ENCODE measurements around the gene TUBGCP6.

DNA sequence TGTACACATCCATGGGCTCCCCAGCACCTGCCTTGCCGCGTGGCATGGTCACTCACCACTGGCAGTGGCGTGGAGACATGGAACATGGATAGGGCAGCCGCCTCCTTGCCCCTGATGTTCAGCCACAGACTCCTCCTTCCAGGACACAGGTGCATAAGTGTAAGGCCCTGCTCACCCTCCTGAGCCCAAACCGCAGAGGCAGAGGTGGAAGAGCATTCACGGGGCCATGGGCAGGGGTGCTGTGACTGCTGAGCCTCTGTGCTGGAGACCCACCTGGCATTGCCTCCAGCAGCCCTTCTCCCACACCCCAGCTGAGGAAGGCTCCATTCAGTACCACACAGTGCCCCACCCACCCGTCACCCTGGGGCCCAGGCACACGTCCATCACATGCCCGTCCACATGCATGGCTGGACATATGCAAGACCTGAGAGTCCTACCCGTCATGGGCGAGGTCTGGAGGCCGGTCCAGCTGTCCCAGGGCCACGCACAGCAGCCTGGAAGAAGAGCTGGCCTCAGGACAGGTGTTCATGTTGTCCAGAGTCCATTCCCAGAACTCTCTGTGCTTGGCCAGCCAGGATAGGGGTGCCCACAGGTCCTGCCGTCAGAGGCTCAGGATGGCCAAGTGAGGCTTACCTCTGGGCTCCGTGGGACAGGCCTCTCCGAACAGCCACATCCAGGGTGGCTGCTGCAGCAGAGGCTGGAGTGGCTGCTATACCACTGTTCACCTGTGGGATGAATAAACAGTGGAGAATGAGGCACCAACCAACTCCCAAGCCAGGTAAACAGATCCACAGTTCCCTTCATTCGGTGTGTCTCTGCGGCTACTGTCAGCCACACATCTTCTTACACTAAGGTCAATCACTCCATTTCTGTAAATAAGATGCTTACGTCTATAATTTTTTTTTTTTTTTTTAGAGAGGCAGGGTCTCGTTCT, 1.7 kb upstream of the TUBGCP6 start:
- no peak for TF ChIP-seq CREB1 (CRISPR knock-in tag; IDR thresholded peaks at IDR 0.05; ENCODE audit: low read depth)
- TF ChIP-seq EZH2 (IDR thresholded peaks at IDR 0.05; ENCODE audit: low read depth, unreplicated experiment): no peak
- TF ChIP-seq, protein P1, sequence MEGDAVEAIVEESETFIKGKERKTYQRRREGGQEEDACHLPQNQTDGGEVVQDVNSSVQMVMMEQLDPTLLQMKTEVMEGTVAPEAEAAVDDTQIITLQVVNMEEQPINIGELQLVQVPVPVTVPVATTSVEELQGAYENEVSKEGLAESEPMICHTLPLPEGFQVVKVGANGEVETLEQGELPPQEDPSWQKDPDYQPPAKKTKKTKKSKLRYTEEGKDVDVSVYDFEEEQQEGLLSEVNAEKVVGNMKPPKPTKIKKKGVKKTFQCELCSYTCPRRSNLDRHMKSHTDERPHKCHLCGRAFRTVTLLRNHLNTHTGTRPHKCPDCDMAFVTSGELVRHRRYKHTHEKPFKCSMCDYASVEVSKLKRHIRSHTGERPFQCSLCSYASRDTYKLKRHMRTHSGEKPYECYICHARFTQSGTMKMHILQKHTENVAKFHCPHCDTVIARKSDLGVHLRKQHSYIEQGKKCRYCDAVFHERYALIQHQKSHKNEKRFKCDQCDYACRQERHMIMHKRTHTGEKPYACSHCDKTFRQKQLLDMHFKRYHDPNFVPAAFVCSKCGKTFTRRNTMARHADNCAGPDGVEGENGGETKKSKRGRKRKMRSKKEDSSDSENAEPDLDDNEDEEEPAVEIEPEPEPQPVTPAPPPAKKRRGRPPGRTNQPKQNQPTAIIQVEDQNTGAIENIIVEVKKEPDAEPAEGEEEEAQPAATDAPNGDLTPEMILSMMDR (conservative IDR thresholded peaks at IDR 0.05; ENCODE audit: low read depth in 2 of 2): 0 out of 4 replicates have a peak, but pooled peaks of 1 of the 2 experiments have one; percentile 12
- TF ChIP-seq, protein P2, sequence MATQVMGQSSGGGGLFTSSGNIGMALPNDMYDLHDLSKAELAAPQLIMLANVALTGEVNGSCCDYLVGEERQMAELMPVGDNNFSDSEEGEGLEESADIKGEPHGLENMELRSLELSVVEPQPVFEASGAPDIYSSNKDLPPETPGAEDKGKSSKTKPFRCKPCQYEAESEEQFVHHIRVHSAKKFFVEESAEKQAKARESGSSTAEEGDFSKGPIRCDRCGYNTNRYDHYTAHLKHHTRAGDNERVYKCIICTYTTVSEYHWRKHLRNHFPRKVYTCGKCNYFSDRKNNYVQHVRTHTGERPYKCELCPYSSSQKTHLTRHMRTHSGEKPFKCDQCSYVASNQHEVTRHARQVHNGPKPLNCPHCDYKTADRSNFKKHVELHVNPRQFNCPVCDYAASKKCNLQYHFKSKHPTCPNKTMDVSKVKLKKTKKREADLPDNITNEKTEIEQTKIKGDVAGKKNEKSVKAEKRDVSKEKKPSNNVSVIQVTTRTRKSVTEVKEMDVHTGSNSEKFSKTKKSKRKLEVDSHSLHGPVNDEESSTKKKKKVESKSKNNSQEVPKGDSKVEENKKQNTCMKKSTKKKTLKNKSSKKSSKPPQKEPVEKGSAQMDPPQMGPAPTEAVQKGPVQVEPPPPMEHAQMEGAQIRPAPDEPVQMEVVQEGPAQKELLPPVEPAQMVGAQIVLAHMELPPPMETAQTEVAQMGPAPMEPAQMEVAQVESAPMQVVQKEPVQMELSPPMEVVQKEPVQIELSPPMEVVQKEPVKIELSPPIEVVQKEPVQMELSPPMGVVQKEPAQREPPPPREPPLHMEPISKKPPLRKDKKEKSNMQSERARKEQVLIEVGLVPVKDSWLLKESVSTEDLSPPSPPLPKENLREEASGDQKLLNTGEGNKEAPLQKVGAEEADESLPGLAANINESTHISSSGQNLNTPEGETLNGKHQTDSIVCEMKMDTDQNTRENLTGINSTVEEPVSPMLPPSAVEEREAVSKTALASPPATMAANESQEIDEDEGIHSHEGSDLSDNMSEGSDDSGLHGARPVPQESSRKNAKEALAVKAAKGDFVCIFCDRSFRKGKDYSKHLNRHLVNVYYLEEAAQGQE (IDR thresholded peaks at IDR 0.05; ENCODE audit: unreplicated experiment): no peak
- no peak for TF ChIP-seq ZNF331 (CRISPR knock-in tag; IDR thresholded peaks at IDR 0.05; ENCODE audit: low read depth)
- TF ChIP-seq POLR2AphosphoS5 (IDR thresholded peaks at IDR 0.05; ENCODE audit: low read depth): no peak
- no peak for TF ChIP-seq EZH2phosphoT487 (IDR thresholded peaks at IDR 0.05; ENCODE audit: unreplicated experiment)
